ENCODE data around the gene CLDN17. TPM values are rescaled to one million over a fixed set of nuclear protein-coding genes. Genes with fewer than 3 reads are reported as not detected.

The CLDN17 gene
- total RNA-seq, 2 experiments from 2014 or later: not detected

DNA sequence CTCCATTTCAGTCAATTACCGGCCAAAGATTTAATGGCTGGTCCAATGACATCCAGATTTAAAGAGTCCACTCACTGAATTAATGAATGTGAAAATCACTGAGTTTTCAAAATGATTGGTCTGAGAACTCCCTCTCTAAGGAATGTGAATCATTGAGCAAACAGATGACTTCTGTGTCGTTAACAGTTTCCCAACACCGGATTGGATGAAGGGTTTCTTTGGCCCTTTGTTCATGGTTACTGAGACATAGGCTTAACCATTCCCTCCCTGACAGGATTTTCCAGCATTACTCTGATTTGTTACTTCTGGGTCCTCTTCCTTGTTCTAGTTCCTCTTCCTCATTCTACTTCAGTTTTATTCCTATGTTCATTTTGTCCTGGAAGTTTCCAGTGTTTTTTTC lies 1.5 kb upstream of the CLDN17 start:
- Mint-ChIP-seq H3K27me3 (no peaks in the 10 kb centered on the region), H3K9me3 (no peaks in the 10 kb centered on the region), H3K27ac (no peak overlapping the region), H3K36me3 (ENCODE audit: low read depth) (no peaks in the 10 kb centered on the region), H3K4me1 (ENCODE audit: low read depth) (no peaks in the 10 kb centered on the region), H3K4me3 (no peak overlapping the region)
- DNase-seq (no peak), ATAC-seq (ENCODE audit: poor library complexity) (no peak)
- H3K27ac ChIP-seq (ENCODE audit: low read depth in 1 of 2, low read length in 2 of 2): no peak overlapping the region
- H3K36me3 ChIP-seq (ENCODE audit: insufficient read depth, low read length): no peaks in the 10 kb centered on the region
- no peak overlapping the region for H3K4me3 ChIP-seq (ENCODE audit: low read length)
- no peaks in the 10 kb centered on the region for H3K9me3 ChIP-seq (ENCODE audit: control insufficient read depth in 1 of 2, insufficient read depth in 1 of 2, low read length in 2 of 2)
- ChIA-PET CTCF (no interaction called here), POLR2A (no interaction called here)
- TF ChIP-seq, protein P1, sequence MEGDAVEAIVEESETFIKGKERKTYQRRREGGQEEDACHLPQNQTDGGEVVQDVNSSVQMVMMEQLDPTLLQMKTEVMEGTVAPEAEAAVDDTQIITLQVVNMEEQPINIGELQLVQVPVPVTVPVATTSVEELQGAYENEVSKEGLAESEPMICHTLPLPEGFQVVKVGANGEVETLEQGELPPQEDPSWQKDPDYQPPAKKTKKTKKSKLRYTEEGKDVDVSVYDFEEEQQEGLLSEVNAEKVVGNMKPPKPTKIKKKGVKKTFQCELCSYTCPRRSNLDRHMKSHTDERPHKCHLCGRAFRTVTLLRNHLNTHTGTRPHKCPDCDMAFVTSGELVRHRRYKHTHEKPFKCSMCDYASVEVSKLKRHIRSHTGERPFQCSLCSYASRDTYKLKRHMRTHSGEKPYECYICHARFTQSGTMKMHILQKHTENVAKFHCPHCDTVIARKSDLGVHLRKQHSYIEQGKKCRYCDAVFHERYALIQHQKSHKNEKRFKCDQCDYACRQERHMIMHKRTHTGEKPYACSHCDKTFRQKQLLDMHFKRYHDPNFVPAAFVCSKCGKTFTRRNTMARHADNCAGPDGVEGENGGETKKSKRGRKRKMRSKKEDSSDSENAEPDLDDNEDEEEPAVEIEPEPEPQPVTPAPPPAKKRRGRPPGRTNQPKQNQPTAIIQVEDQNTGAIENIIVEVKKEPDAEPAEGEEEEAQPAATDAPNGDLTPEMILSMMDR (IDR thresholded peaks at IDR 0.05): no peak
- H3K27me3 ChIP-seq (ENCODE audit: control insufficient read depth in 1 of 2, insufficient read depth in 2 of 2, low read length in 2 of 2): no peaks in the 10 kb centered on the region
- H3K4me1 ChIP-seq (ENCODE audit: insufficient read depth, low read length): no peaks in the 10 kb centered on the region
- intact Hi-C loops (cut with DNase I, micrococcal nuclease): no loop called here

DNA sequence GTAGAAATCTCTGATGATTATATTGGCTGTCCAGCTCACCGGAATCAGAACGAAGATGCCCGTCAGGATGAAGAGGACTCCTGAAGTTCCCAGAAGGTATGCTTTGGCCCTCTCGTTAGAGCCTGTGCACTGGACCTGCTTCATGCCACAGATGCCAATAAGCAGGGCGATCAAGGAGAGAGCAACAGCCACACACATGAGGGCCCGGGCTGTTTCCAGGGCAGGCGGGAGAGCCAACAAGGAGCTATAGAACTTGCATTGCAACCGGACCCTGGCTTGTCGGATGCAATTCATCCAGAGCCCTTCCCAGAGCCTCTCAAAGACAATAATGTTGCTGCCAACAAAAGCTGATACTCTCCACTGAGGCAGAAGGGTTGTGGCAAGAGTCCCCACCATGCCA lies 434 bp downstream of the CLDN17 start:
- no peak overlapping the region for H3K27ac Mint-ChIP-seq
- no peak for ATAC-seq (ENCODE audit: poor library complexity)
- H3K4me3 ChIP-seq (ENCODE audit: low read length): no peak overlapping the region
- H3K9me3 Mint-ChIP-seq: no peaks in the 10 kb centered on the region
- no peaks in the 10 kb centered on the region for H3K4me1 Mint-ChIP-seq (ENCODE audit: low read depth)
- no peaks in the 10 kb centered on the region for H3K36me3 ChIP-seq (ENCODE audit: insufficient read depth, low read length)
- H3K9me3 ChIP-seq (ENCODE audit: control insufficient read depth in 1 of 2, insufficient read depth in 1 of 2, low read length in 2 of 2): no peaks in the 10 kb centered on the region
- no peaks in the 10 kb centered on the region for H3K36me3 Mint-ChIP-seq (ENCODE audit: low read depth)
- CTCF ChIA-PET: no interaction called here
- POLR2A ChIA-PET: no interaction called here
- no peak overlapping the region for H3K27ac ChIP-seq (ENCODE audit: low read depth in 1 of 2, low read length in 2 of 2)
- H3K4me3 Mint-ChIP-seq: no peak overlapping the region
- H3K27me3 ChIP-seq (ENCODE audit: control insufficient read depth in 1 of 2, insufficient read depth in 2 of 2, low read length in 2 of 2): no peaks in the 10 kb centered on the region
- no peaks in the 10 kb centered on the region for H3K4me1 ChIP-seq (ENCODE audit: insufficient read depth, low read length)
- intact Hi-C loops (cut with DNase I, micrococcal nuclease): no loop called here
- no peaks in the 10 kb centered on the region for H3K27me3 Mint-ChIP-seq
- TF ChIP-seq, protein P1 (IDR thresholded peaks at IDR 0.05): no peak
- DNase-seq: no peak

DNA sequence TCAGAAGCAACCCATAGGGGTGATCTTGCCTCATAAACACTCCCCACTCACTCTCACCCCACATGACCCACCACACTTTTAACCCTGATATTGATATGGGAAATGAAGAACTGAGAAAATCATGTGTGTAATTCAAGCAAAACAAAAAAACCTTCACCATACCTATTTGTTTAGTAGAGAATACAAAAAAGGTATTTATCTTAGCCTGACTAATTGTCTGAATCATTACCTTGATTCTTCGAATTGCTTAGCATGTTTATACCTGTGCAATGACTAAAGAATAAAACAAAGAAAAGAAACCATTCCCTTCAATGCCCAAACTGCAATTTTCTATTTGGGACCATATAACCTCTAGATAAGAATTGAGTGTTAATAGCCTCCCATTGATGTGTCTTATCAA lies 1.8 kb downstream of the CLDN17 start:
- H3K36me3 ChIP-seq (ENCODE audit: insufficient read depth, low read length): no peaks in the 10 kb centered on the region
- H3K4me1 Mint-ChIP-seq (ENCODE audit: low read depth): no peaks in the 10 kb centered on the region
- TF ChIP-seq, protein P1 (IDR thresholded peaks at IDR 0.05): no peak
- ATAC-seq (ENCODE audit: poor library complexity): no peak
- ChIA-PET POLR2A (no interaction called here), CTCF (no interaction called here)
- H3K4me1 ChIP-seq (ENCODE audit: insufficient read depth, low read length): no peaks in the 10 kb centered on the region
- DNase-seq: no peak
- no peaks in the 10 kb centered on the region for H3K36me3 Mint-ChIP-seq (ENCODE audit: low read depth)
- intact Hi-C loops (cut with DNase I, micrococcal nuclease): no loop called here
- no peak overlapping the region for H3K27ac Mint-ChIP-seq
- no peaks in the 10 kb centered on the region for H3K9me3 Mint-ChIP-seq
- no peak overlapping the region for H3K4me3 Mint-ChIP-seq
- no peaks in the 10 kb centered on the region for H3K27me3 ChIP-seq (ENCODE audit: control insufficient read depth in 1 of 2, insufficient read depth in 2 of 2, low read length in 2 of 2)
- no peak overlapping the region for H3K27ac ChIP-seq (ENCODE audit: low read depth in 1 of 2, low read length in 2 of 2)
- no peak overlapping the region for H3K4me3 ChIP-seq (ENCODE audit: low read length)
- H3K27me3 Mint-ChIP-seq: no peaks in the 10 kb centered on the region
- no peaks in the 10 kb centered on the region for H3K9me3 ChIP-seq (ENCODE audit: control insufficient read depth in 1 of 2, insufficient read depth in 1 of 2, low read length in 2 of 2)

Data from CD4-positive, alpha-beta T cell (primary cell).